BE2C (cell line): Measurements from ENCODE around the gene ZNF607.
"Not testable (repeated sequence)": the region's sequence is repeated elsewhere in the genome, so short reads cannot be mapped to it uniquely, and the experiment has no call there.

Experiments
- DNase-seq: peaks from one replicate; pipeline ENCODE4 v3.0.0-alpha.2; 2020
- H3K27me3 ChIP-seq: fragments of 250-450 bp; sonication (Bioruptor Pico); 2 replicates; pipeline ENCODE4 v1.5.1; 2020; ENCODE audit warnings: mild to moderate bottlenecking
- H3K36me3 ChIP-seq: fragments of 250-450 bp; sonication (Bioruptor Pico); 2 replicates; pipeline ENCODE4 v1.5.1; 2020; ENCODE audit warnings: mild to moderate bottlenecking
- H3K4me1 ChIP-seq: fragments of 250-450 bp; sonication (Bioruptor Pico); 2 replicates; pipeline ENCODE4 v1.5.1; 2020
- H3K4me3 ChIP-seq: 2 replicates; pipeline ENCODE4 v1.5.1; 2011; ENCODE audit warnings: low read depth, low read length
- H3K9me3 ChIP-seq: fragments of 250-450 bp; sonication (Bioruptor Pico); 2 replicates; pipeline ENCODE4 v1.5.1; 2020
- TF ChIP-seq, protein P1 (sequence below): IDR thresholded peaks from 2 replicates; pipeline ENCODE4 v1.5.1; 2012; ENCODE audit warnings: mild to moderate bottlenecking, low read depth, low read length

ZNF607 gene

DNA sequence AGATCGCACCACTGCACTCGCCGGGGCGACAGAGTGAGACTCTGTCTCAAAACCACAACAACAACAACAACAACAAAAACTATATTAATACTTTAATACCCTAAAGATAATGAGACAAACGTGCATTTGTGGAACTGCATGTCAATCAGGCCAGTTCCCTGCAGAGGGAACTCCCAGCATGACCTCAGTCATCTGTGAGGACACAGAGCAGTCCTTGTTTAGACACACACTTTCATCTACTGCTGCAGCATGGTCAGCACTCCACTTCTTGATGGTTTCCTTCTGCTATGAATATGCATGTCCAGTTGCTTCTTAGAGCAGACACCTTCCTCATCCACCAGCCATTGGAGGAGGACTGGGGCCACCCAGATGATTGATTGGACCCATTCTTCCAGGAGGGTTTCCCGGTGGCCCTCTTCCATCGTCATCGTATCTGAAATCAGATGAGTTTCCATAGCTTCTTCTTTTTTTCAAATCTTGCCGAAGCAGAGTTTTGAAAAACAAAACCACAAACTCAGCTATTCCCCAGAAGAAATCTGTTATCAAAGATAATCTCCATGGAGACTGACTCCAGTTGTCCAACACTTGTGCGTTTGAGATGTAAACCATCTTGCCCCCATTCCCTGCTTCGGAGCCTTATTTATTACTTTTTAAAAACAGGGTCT is 26.5 kb downstream of the ZNF607 start:
- TF ChIP-seq, protein P1, sequence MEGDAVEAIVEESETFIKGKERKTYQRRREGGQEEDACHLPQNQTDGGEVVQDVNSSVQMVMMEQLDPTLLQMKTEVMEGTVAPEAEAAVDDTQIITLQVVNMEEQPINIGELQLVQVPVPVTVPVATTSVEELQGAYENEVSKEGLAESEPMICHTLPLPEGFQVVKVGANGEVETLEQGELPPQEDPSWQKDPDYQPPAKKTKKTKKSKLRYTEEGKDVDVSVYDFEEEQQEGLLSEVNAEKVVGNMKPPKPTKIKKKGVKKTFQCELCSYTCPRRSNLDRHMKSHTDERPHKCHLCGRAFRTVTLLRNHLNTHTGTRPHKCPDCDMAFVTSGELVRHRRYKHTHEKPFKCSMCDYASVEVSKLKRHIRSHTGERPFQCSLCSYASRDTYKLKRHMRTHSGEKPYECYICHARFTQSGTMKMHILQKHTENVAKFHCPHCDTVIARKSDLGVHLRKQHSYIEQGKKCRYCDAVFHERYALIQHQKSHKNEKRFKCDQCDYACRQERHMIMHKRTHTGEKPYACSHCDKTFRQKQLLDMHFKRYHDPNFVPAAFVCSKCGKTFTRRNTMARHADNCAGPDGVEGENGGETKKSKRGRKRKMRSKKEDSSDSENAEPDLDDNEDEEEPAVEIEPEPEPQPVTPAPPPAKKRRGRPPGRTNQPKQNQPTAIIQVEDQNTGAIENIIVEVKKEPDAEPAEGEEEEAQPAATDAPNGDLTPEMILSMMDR: no peak

DNA sequence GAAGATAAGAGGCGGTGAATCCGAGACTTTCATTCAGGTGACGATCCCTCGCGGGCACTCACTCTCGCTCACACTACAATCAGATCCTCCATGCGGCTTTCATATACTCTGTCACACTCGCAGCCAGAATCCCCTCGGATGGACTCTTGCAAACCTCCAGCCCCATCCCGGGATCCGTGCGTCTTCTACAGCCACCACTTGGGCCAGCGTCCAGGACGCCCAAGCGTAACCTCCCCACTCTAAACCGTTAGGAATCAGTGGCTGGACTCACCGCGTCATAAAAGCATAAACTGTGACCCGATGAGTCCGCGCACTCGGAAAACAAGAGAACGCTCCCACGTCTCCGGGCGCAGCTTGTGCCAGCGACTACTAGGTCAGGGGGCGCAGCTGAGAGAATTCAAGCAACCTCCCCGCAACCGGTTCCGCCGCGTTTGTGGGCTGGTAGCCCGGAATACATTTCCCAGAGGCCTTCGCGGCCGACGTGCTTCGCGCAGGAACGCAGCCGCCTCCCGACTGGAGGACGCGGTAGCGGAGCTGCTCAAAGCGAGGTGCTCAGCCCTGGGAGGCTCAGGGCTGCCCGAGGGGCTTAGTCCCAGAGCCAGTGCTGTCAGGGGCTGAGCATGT is 27.6 kb downstream of the ZNF607 start:
- Histone ChIP-seq H3K27me3 (no peaks in the 10 kb centered on the region), H3K4me1 (no peaks in the 10 kb centered on the region), H3K36me3 (no peaks in the 10 kb centered on the region; the same call in 1 of the 2 replicates), H3K9me3 (peaks cover 5% of the 10 kb centered on the region), H3K4me3 (peak overlapping the region; percentile 83)
- TF ChIP-seq, protein P1: peak; percentile 11; the same call in 1 of the 2 replicates
- peak; percentile 89 for DNase-seq

More for the DNA sequence above, 26.5 kb downstream of the ZNF607 start:
- Histone ChIP-seq H3K4me1 (no peaks in the 10 kb centered on the region), H3K36me3 (no peaks in the 10 kb centered on the region; the same call in 1 of the 2 replicates), H3K27me3 (no peaks in the 10 kb centered on the region), H3K4me3 (no peak overlapping the region), H3K9me3 (peaks cover 5% of the 10 kb centered on the region)
- DNase-seq: no peak

DNA sequence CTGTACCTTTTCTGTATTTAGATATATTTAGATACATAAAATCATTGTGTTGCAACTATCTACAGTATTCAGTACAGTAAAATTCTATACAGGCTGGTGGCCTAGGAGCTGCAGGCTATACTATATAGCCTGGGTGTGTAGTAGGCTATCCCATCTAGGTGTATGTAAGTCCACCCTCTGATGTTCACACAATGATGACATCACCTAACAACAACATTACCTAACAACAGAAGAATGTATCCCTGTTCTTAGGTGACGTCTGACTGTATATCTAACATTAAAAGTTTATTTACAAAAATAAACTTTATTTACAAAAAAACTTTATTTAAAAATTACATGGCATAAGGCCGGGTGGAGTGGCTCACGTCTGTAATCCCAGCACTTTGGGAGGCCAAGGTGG is 36.0 kb downstream of the ZNF607 start:
- Histone ChIP-seq H3K9me3 (no peaks in the 10 kb centered on the region), H3K36me3 (no peaks in the 10 kb centered on the region; the same call in 1 of the 2 replicates), H3K27me3 (no peaks in the 10 kb centered on the region), H3K4me3 (no peak overlapping the region), H3K4me1 (no peaks in the 10 kb centered on the region)
- no peak for DNase-seq
- TF ChIP-seq, protein P1: no peak

DNA sequence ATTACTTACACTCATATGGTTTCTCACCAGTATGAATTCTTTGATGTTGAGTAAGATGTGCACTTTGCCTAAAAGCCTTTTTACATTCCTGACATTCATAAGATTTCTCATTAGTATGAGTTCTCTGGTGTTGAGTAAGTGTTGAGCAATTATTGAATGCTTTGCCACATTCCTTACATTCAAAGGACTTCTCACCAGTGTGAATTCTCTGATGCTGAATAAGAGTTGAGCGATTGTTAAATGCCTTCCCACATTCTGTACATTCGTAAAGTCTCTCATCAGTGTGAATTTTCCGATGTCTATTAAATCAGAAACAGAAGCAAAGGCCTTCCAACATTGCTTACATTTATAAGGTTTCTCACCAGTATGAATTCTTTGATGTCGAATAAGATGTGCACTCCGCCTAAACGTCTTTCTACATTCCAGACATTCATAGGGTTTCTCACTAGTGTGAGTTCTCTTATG is 50.1 kb downstream of the ZNF607 start:
- no peak for DNase-seq
- peaks cover 4% of the 10 kb centered on the region for H3K9me3 ChIP-seq
- no peaks in the 10 kb centered on the region for H3K27me3 ChIP-seq
- no peaks in the 10 kb centered on the region for H3K4me1 ChIP-seq
- TF ChIP-seq, protein P1: no peak
- no peak overlapping the region for H3K4me3 ChIP-seq
- no peaks in the 10 kb centered on the region for H3K36me3 ChIP-seq

DNA sequence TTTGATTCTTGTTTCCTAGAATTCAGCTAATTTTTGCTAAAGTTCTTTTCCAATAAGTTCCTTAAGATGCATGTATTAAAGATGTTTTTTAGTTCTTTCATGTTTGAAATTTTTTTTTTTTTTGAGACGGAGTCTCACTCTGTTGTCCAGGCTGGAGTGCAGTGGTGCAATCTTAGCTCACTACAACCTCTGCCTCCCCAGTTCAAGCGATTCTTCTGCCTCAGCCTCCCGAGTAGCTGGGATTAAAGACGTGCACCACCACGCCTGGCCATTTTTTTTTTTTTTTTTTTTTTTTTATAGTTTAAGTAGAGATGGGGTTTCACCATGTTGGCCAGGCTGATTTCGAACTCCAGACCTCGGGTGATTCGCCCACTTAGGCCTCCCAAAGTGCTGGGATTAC is 62.4 kb downstream of the ZNF607 start:
- H3K27me3 ChIP-seq, H3K4me3 ChIP-seq, H3K9me3 ChIP-seq, H3K4me1 ChIP-seq, H3K36me3 ChIP-seq, DNase-seq: not testable (repeated sequence)

DNA sequence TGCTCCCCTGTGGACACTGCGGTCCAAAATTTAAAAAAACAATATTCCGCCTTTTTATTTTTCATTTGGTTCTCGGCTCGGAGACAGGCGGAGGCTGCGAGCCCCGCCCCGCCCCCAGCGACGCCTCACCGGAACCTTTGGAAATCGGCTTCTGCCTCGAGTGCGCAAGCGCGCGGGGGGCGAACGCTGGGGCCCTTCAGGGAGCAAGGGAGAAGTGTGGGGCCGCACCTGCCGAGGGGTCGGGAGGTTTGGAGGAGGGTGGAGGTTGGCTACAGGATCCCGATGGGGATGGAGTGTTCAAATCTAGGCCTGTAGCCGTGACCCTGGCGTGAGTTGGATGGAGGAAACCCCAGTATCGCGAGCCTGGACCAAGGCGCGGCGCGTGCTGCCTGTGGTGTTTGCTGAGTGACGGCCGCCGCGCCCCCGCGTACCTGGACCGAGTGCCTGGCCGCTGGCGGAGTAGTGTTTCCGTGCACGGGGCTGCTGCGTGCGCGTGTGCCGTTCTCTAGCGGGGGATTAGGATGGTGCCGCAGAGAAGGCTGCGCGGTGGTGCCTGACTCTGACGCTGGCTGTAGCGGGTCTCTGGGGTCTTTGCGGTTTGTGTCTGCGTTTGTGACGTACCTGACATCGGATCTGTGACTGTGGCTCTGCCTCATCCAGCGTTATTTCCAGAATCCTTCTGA is 63.7 kb downstream of the ZNF607 start:
- H3K36me3 ChIP-seq: no peaks in the 10 kb centered on the region
- DNase-seq: peak; percentile 90
- TF ChIP-seq, protein P1: no peak
- H3K9me3 ChIP-seq: no peaks in the 10 kb centered on the region
- no peaks in the 10 kb centered on the region for H3K4me1 ChIP-seq
- peak overlapping the region; percentile 87 for H3K4me3 ChIP-seq
- no peaks in the 10 kb centered on the region for H3K27me3 ChIP-seq
